ENCODE results near the gene ATG4B.

DNA sequence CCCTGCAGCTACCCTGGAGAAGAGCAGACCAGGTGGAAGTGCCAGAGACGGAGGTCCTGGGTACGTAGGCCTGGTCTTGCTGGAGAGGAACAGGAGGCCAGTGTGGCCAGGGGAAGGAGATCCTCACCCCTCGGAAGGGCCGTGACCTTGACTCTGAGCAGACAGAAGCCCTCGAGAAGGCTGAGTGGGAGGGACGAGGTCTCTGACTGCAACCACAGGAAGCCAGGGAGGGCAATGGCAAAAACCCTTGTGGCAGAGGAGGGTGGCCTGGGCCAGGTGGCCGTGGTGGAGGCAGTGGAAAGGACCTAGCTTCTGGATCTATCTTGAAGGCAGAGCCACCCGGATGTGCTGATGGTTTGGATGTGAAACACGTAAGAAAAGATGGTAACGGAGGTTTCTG, 28.6 kb upstream of the ATG4B start:
- TF ChIP-seq GATA2 (IDR thresholded peaks at IDR 0.05; ENCODE audit: low read depth, low read length) (no peak), GATA3 (IDR thresholded peaks at IDR 0.05; ENCODE audit: low read depth, low read length) (no peak)

All from SH-SY5Y (cell line).